Measurements from ENCODE around the gene TMEM30B. TPM values are rescaled to one million over a fixed set of nuclear protein-coding genes. Genes with fewer than 3 reads are reported as not detected.

Gene TMEM30B
- total and polyA plus RNA-seq, 9 of the 15 experiments (the other 6 are each of a cell fraction or from before 2014, with no cell fraction given) = 0.04 TPM; not detected in 8

- TF ChIP-seq ZNF512 (tag; IDR thresholded peaks at IDR 0.05) (no peak), E4F1 (CRISPR knock-in tag; IDR thresholded peaks at IDR 0.05; ENCODE audit: borderline replicate concordance) (no peak)
Measured at GRCh38 chr14:61233436-61233956, 47.6 kb downstream of the TMEM30B start (continued).

- Histone ChIP-seq H3K27ac (ENCODE audit: extremely low read depth, low read depth, low read length) (no peak overlapping the region), H4K20me1 (replicated peaks; ENCODE audit: control insufficient read depth, insufficient read depth, low read length) (no peaks in the 10 kb centered on the region), H3K79me2 (ENCODE audit: control insufficient read depth, insufficient read depth, low read length) (no peaks in the 10 kb centered on the region), H3K27me3 (ENCODE audit: control insufficient read depth in 2 of 2, insufficient read depth in 2 of 2, low read length in 2 of 2) (peaks cover 0 to 11% of the 10 kb centered on the region in 2 experiments; a peak in 2 of 5 replicates), H3K4me1 (replicated peaks in 1 of 2; ENCODE audit: control insufficient read depth in 2 of 2, insufficient read depth in 2 of 2, low read length in 2 of 2) (no peaks in the 10 kb centered on the region), H3K9ac (ENCODE audit: insufficient read depth in 1 of 2, low read depth in 2 of 2, low read length in 2 of 2) (no peak overlapping the region), H3K9me3 (replicated peaks; ENCODE audit: control insufficient read depth, insufficient read depth, low read depth, low read length) (no peaks in the 10 kb centered on the region), H2AFZ (ENCODE audit: low read depth, low read length) (no peak overlapping the region), H3K4me2 (ENCODE audit: insufficient read depth, low read length) (no peak overlapping the region), H3K36me3 (ENCODE audit: control insufficient read depth, insufficient read depth, low read length) (no peaks in the 10 kb centered on the region), H3K9me1 (ENCODE audit: control insufficient read depth, insufficient read depth, low read length) (no peaks in the 10 kb centered on the region), H3K4me3 (no peak overlapping the region)
- FAIRE-seq = no peak
- in situ Hi-C loops (cut with MboI) = no loop called here
- POLR2A ChIA-PET = no interaction called here
- intact Hi-C loops (cut with micrococcal nuclease) = no loop called here
- no peak for ATAC-seq
- WGBS (ENCODE audit: insufficient coverage, low coverage, missing lambda C conversion rate) = 0% methylated on average over 4 of the region's 4 CpGs
- CTCF ChIA-PET (ENCODE audit: low intra/inter-chr PET ratio) = interaction anchor here (0.6 kb wide), 1 partner anchor 755 kb away, joined by 3 read pairs; no protein-coding TSS in a partner anchor
- DNase-seq (ENCODE audit: extremely low read depth in 1 of 4, low spot score in 3 of 4) = no peak
- BruUV-seq (replicated peaks) = no TSS peak
- TF ChIP-seq SAFB (IDR thresholded peaks at IDR 0.05; ENCODE audit: borderline replicate concordance, low read depth, low read length) (no peak), USF2 (CRISPR knock-in tag; IDR thresholded peaks at IDR 0.05) (no peak), FOXA3 (CRISPR knock-in tag; conservative IDR thresholded peaks at IDR 0.05 in 1 of 2, IDR thresholded peaks at IDR 0.05 in 1 of 2) (no peak), ZSCAN32 (CRISPR knock-in tag; IDR thresholded peaks at IDR 0.05) (no peak), MYC (IDR thresholded peaks at IDR 0.05; ENCODE audit: low read depth, low read length) (no peak), MYC (CRISPR knock-in tag; IDR thresholded peaks at IDR 0.05; ENCODE audit: borderline replicate concordance, low read depth) (no peak), RBM17 (IDR thresholded peaks at IDR 0.05; ENCODE audit: borderline replicate concordance, low read depth, low read length) (no peak), RHOXF2B (CRISPR knock-in tag; conservative IDR thresholded peaks at IDR 0.05) (no peak), LARP7 (IDR thresholded peaks at IDR 0.05) (no peak), ZNF449 (CRISPR knock-in tag; IDR thresholded peaks at IDR 0.05) (no peak), HSF4 (CRISPR knock-in tag; IDR thresholded peaks at IDR 0.05; ENCODE audit: borderline replicate concordance) (no peak)
Measured at GRCh38 chr14:61231810-61232209, 49.3 kb downstream of the TMEM30B start.

Data from K562 (cell line).